ENCODE results near the gene PRSS36. TPM values are rescaled to one million over a fixed set of nuclear protein-coding genes. Genes with fewer than 3 reads are reported as not detected.

PRSS36 gene
- total RNA-seq, 1 experiment from 2014 or later: 1.3 TPM

- TF ChIP-seq ARID4B (CRISPR knock-in tag; IDR thresholded peaks at IDR 0.05; ENCODE audit: borderline replicate concordance) (peak; percentile 45; the same call in 1 of the 2 replicates), ETV6 (CRISPR knock-in tag; IDR thresholded peaks at IDR 0.05) (0 out of 2 replicates have a peak, but pooled peaks have one; percentile 29), MYBL2 (CRISPR knock-in tag; IDR thresholded peaks at IDR 0.05) (peak; percentile 53; the same call in 1 of the 2 replicates), FOXP1 (CRISPR knock-in tag; IDR thresholded peaks at IDR 0.05; ENCODE audit: borderline replicate concordance) (peak; percentile 83; the same call in 1 of the 2 replicates), RORB (CRISPR knock-in tag; IDR thresholded peaks at IDR 0.05) (no peak), ZNF317 (CRISPR knock-in tag; IDR thresholded peaks at IDR 0.05; ENCODE audit: borderline replicate concordance, low read depth) (0 out of 2 replicates have a peak, but pooled peaks have one; percentile 5), HMGXB4 (CRISPR knock-in tag; IDR thresholded peaks at IDR 0.05) (0 out of 2 replicates have a peak, but pooled peaks have one; percentile 58), ATF2 (CRISPR knock-in tag; IDR thresholded peaks at IDR 0.05; ENCODE audit: borderline replicate concordance, low read depth) (no peak), FOXP4 (CRISPR knock-in tag; IDR thresholded peaks at IDR 0.05) (0 out of 2 replicates have a peak, but pooled peaks have one; percentile 30), OVOL2 (CRISPR knock-in tag; IDR thresholded peaks at IDR 0.05; ENCODE audit: borderline replicate concordance) (no peak), CREB1 (CRISPR knock-in tag; IDR thresholded peaks at IDR 0.05) (peak; percentile 59; the same call in 1 of the 2 replicates), FOXJ3 (CRISPR knock-in tag; IDR thresholded peaks at IDR 0.05; ENCODE audit: borderline replicate concordance) (no peak), MAX (CRISPR knock-in tag; IDR thresholded peaks at IDR 0.05) (peak; percentile 74), NFYB (CRISPR knock-in tag; conservative IDR thresholded peaks at IDR 0.05; ENCODE audit: low read depth) (peak; percentile 58; the same call in 1 of the 2 replicates), JUN (CRISPR knock-in tag; IDR thresholded peaks at IDR 0.05) (peak; percentile 79), SP1 (CRISPR knock-in tag; conservative IDR thresholded peaks at IDR 0.05) (peak; percentile 40; the same call in 1 of the 2 replicates), USF1 (CRISPR knock-in tag; IDR thresholded peaks at IDR 0.05) (peak; percentile 48; the same call in 1 of the 2 replicates), ZNF232 (CRISPR knock-in tag; IDR thresholded peaks at IDR 0.05) (peak; percentile 40; the same call in 1 of the 2 replicates), E2F5 (CRISPR knock-in tag; IDR thresholded peaks at IDR 0.05) (peak; percentile 46; the same call in 1 of the 2 replicates)
These were observed 55.3 kb downstream of the PRSS36 start, which contains the start of gene VKORC1 (continued) for GRCh38 chr16:31094424-31095120.
